Endodermal cell (in vitro differentiated cells): ENCODE measurements around the gene CFAP77. TPM values are rescaled to one million over a fixed set of nuclear protein-coding genes. Genes with fewer than 3 reads are reported as not detected.

Source experiments
- DNase-seq: peaks from one replicate; pipeline ENCODE4 v3.0.0-alpha.2; 2017
- H3K27ac ChIP-seq: 2 replicates; pipeline ENCODE4 v1.5.1; 2013; ENCODE audit warnings: mild to moderate bottlenecking, low read depth, low read length, moderate library complexity
- H3K27me3 ChIP-seq: 2 replicates; pipeline ENCODE4 v1.6.1; 2013; ENCODE audit warnings: mild to moderate bottlenecking, low read length, moderate library complexity; ENCODE audit not compliant: insufficient read depth, control insufficient read depth, poor library complexity, severe bottlenecking
- H3K36me3 ChIP-seq: 2 replicates; pipeline ENCODE4 v1.7.0; 2013; ENCODE audit warnings: mild to moderate bottlenecking, low read length, moderate library complexity; ENCODE audit not compliant: control insufficient read depth, insufficient read depth
- H3K4me1 ChIP-seq: one replicate; pipeline ENCODE4 v1.7.0; 2013; ENCODE audit warnings: low read length; ENCODE audit not compliant: control insufficient read depth, insufficient read depth
- H3K4me3 ChIP-seq: 2 replicates; pipeline ENCODE4 v1.5.1; 2013; ENCODE audit warnings: mild to moderate bottlenecking, low read length, moderate library complexity
- H3K9ac ChIP-seq: 2 replicates; pipeline ENCODE4 v1.6.1; 2013; ENCODE audit warnings: mild to moderate bottlenecking, low read length, moderate library complexity; ENCODE audit not compliant: poor library complexity, severe bottlenecking; ENCODE audit errors: extremely low read depth
- H3K9me3 ChIP-seq: 2 replicates; pipeline ENCODE4 v1.6.1; 2013; ENCODE audit warnings: mild to moderate bottlenecking, low read length, moderate library complexity; ENCODE audit not compliant: control insufficient read depth
- H3K27ac Mint-ChIP-seq: 2 replicates; pipeline ENCODE4 v1.8.0; 2020; ENCODE audit warnings: mixed read lengths
- H3K27me3 Mint-ChIP-seq: 2 replicates; pipeline ENCODE4 v1.8.0; 2021; ENCODE audit warnings: mild to moderate bottlenecking, mixed read lengths; ENCODE audit not compliant: insufficient read depth
- H3K36me3 Mint-ChIP-seq: 2 replicates; pipeline ENCODE4 v1.8.0; 2020; ENCODE audit warnings: low read depth, mixed read lengths
- H3K4me1 Mint-ChIP-seq: 2 replicates; pipeline ENCODE4 v1.8.0; 2020; ENCODE audit warnings: mixed read lengths
- H3K4me3 Mint-ChIP-seq: 2 replicates; pipeline ENCODE4 v1.8.0; 2020; ENCODE audit warnings: mild to moderate bottlenecking, moderate library complexity, mixed read lengths
- H3K9me3 Mint-ChIP-seq: 2 replicates; pipeline ENCODE4 v1.8.0; 2020; ENCODE audit warnings: mild to moderate bottlenecking, mixed read lengths
- CTCF ChIP-seq: fragments of 200-600 bp; sonication (generic); conservative IDR thresholded peaks from 2 replicates; pipeline ENCODE4 v1.5.0; 2021; ENCODE audit warnings: antibody characterized with exemption, mild to moderate bottlenecking
- WGBS, 2 experiments: methylation state at CpG; one replicate each; pipeline versions ENCODE4 v1.1.5 to v1.1.7; 2013; ENCODE audit warnings: missing lambda C conversion rate in 2 of 2, mixed read lengths in 1 of 2; ENCODE audit not compliant: insufficient coverage in 1 of 2, insufficient read length in 1 of 2; 5-methylcytosine and 5-hydroxymethylcytosine counted together
- total RNA-seq, 2 donors: library from RNA; stranded (reverse); fragmentation: NEBNext Ultra II Directional in 1 of 2; extraction: Animal tissue kit (Norgen Biotek cat#: 25700) in 1 of 2; gene quantifications; 2 replicates in 1 of 2; 3 replicates in 1 of 2; pipeline ENCODE4 v1.2.1, GENCODE V29; 2021

CFAP77 gene
- total RNA-seq, 2 donors from 2014 or later, result 1.7 to 2.2 TPM

- Mint-ChIP-seq H3K4me1 (peaks cover 18% of the 10 kb centered on the region), H3K4me3 (no peak overlapping the region), H3K27ac (no peak overlapping the region), H3K9me3 (peaks cover 2% of the 10 kb centered on the region), H3K36me3 (no peaks in the 10 kb centered on the region), H3K27me3 (no peaks in the 10 kb centered on the region)
- Histone ChIP-seq H3K9ac (no peak overlapping the region), H3K27ac (no peak overlapping the region), H3K4me3 (no peak overlapping the region), H3K36me3 (no peaks in the 10 kb centered on the region), H3K4me1 (no peaks in the 10 kb centered on the region), H3K9me3 (no peaks in the 10 kb centered on the region), H3K27me3 (no peaks in the 10 kb centered on the region)
- 87 to 89% methylated on average over 6 of the region's 6 CpGs for WGBS, 2 experiments
- no peak for DNase-seq
- no peak for TF ChIP-seq CTCF
These were observed 30.7 kb downstream of the CFAP77 start for GRCh38 chr9:132440735-132441134.

- Mint-ChIP-seq H3K27ac (no peak overlapping the region), H3K9me3 (no peaks in the 10 kb centered on the region), H3K4me1 (peaks cover 18% of the 10 kb centered on the region), H3K27me3 (no peaks in the 10 kb centered on the region), H3K4me3 (no peak overlapping the region), H3K36me3 (no peaks in the 10 kb centered on the region)
- no peaks in the 10 kb centered on the region for H3K36me3 ChIP-seq
- no peak for DNase-seq
- no peaks in the 10 kb centered on the region for H3K27me3 ChIP-seq
- no peak overlapping the region for H3K27ac ChIP-seq
- no peaks in the 10 kb centered on the region for H3K9me3 ChIP-seq
- TF ChIP-seq CTCF, result no peak
- no peak overlapping the region for H3K9ac ChIP-seq
- no peak overlapping the region for H3K4me3 ChIP-seq
- no peaks in the 10 kb centered on the region for H3K4me1 ChIP-seq
- 82 to 84% methylated on average over 8 to 10 of the region's 10 CpGs for WGBS, 2 experiments
These were observed 31.4 kb downstream of the CFAP77 start for GRCh38 chr9:132441404-132441803.

GRCh38 chr9:132443951-132444607, 34.1 kb downstream of the CFAP77 start:
- Histone ChIP-seq H3K9me3 (no peaks in the 10 kb centered on the region), H3K36me3 (no peaks in the 10 kb centered on the region), H3K27ac (no peak overlapping the region), H3K4me3 (no peak overlapping the region), H3K4me1 (peaks cover 4% of the 10 kb centered on the region), H3K9ac (no peak overlapping the region), H3K27me3 (no peaks in the 10 kb centered on the region)
- Mint-ChIP-seq H3K4me1 (peaks cover 21% of the 10 kb centered on the region), H3K27ac (no peak overlapping the region), H3K36me3 (no peaks in the 10 kb centered on the region), H3K4me3 (no peak overlapping the region), H3K27me3 (no peaks in the 10 kb centered on the region), H3K9me3 (no peaks in the 10 kb centered on the region)
- TF ChIP-seq CTCF, result no peak
- 86 to 88% methylated on average over 9 to 10 of the region's 10 CpGs for WGBS, 2 experiments
- DNase-seq, result no peak
